NCI-H2107 treated with DMSO at 0.1 percent for 48 hours (cell line): ENCODE results near the gene CST7.

Experiments used
- DNase-seq: peaks from one replicate; lab custom pipeline; 2025; ENCODE audit not compliant: unreplicated experiment; lab: John Stamatoyannopoulos, UW

The CST7 gene

DNA sequence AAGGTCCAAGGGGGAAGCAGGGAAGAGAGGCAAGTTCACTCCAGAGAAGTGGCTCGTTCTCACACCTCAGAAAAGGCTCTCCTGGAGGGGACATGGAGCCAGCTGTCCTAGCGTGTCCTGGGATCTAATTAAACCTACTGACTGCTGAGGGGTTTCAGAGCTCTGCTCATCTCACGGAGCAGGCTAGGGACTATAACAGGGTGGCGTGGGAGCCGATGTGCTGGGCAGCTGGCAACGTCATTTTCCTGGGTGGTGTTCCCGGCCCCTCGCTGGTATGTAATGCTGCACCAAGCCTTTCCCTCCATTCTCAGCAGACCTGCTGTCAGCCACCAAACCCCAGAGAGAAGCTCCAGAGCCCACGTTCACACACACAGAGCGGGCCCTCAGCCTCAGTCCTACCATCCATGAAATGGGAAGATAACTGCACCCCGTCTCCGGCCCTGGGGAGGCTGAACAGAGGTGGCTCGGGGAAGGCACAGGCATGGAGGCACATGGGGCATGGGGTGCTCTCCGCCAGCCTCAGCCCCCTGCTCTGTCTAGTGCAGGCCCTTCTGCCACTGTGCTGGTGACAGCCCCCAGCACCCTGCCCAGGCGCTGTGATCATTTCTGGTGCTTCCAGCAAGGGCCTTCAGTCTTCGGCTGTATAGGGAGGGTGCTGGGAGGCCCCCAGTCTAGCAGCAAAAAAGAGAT, 1.9 kb downstream of the CST7 start:
- no peak for DNase-seq

GRCh38 chr20:24951536-24952083, 2.5 kb downstream of the CST7 start:
- DNase-seq: no peak

DNA sequence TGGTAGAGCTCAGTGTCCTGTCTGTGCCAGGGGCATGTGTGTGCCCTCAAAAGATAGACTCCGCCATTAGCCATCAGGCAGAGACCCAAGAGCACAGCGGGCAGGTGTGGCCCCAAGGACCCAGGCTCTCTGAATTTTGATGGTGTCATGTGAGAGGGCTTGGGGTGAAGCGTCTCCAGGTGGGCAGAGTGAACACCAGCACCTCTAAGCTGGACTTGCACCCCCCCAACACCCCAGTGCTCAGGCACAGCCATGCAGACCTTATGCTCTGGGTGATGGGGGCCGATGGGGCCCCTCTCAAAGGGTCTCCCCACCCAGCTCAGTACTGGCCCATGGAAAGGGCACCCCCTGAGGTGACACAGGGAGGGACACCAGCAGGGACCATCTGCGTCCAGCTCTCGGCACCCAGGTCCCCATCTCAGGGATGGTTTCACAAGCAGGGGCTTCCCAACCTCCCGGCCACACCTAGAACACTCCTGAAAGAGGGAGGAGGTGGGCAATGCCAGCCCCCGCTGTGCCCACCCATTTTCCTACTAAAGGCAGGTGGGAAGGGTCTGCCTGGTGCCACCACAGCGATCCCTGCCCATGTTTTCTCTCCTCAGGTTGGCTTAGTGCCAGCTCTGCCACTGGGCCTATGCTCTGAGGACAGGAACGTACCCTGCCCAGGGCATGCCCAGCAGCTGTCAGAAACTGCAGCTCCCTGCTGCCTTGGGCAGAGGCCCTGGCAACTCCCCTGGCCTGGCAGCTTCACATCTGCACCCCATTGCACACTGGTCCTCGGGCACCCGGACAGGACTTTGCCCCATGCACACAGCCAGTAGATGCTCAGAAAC, 3.5 kb downstream of the CST7 start:
- DNase-seq: no peak

GRCh38 chr20:24953209-24953575, 4.1 kb downstream of the CST7 start:
- DNase-seq: no peak

DNA sequence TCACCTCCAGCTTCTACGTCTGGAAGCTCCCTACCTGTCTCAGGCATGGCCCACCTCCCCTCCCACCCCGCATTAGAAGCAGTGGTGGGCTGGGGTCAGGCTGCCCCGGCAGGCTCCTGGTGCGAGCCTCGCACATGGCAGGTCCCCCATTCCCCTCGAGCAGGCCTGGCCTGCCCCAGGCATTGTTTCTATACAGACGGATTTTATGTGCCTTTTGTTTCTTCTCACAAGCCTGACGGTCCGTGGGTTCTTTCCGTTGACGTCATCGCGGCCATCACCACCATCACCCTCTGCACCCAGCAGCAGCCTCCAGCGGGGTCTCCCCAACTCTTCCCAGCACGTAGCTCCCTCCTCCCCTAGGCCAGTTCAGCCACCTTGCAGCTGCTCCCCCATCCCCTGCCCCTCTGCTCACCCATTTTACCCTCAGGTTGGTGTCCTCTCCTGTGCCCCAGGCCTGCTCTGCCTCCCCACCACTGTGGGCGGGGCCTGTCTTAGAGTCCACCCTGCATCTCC, 4.6 kb downstream of the CST7 start:
- no peak for DNase-seq

GRCh38 chr20:24954151-24954550, 5.1 kb downstream of the CST7 start:
- DNase-seq: peak; percentile 6

DNA sequence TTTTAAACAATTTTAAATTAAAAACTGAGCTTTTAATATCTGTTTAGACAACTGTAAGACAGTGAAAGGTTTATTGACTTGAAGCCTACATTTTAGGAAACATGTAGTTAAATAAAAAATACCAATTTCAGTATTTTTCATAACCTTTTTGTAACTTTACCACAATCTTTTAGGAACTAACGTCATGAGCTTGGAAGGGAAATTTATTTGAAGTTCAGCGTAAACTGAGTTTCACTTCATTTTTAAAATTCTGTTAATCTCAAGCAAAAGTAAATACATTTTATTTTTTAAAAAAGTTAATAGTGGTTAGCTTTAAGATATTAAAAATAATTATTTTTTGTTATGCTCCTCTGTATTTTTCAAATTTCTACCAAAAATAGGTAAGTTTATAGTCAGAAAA, 5.5 kb downstream of the CST7 start:
- no peak for DNase-seq

- DNase-seq: peak; percentile 28
Observed at GRCh38 chr20:24955045-24955444, 6.0 kb downstream of the CST7 start.

GRCh38 chr20:24956001-24956841, 7.2 kb downstream of the CST7 start:
- no peak for DNase-seq

DNA sequence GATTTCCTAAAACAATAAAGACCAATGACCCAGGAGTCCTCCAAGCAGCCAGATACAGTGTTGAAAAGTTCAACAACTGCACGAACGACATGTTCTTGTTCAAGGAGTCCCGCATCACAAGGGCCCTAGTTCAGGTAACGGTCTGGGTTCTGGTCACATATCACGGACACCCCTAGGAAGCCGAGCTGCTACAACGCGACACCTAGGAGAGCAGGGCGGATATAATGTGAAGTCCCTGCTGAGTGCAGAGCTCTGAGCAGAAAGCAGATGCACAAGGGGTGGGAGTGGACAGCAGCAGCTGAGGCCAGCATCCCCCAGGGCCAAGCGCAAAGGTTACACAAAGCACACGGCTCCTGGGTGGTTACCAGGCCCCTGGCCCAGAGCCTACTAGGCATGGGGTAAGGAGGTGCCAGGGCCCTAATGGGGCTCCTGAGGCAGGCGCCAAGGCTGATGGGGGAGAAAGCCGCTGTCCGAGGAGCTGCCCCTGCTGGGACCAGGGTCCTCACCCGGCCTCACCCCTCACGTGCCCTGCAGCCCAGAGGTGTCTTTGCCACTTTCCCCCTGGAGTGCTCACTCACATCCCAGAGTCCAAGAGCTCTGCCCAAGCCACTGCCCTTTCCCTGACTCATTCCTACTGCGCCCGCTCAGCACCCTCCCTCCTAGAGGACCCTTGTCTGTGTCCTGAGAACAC, 8.4 kb downstream of the CST7 start:
- no peak for DNase-seq

- no peak for DNase-seq
Observed at GRCh38 chr20:24958506-24959385, 9.7 kb downstream of the CST7 start.

DNA sequence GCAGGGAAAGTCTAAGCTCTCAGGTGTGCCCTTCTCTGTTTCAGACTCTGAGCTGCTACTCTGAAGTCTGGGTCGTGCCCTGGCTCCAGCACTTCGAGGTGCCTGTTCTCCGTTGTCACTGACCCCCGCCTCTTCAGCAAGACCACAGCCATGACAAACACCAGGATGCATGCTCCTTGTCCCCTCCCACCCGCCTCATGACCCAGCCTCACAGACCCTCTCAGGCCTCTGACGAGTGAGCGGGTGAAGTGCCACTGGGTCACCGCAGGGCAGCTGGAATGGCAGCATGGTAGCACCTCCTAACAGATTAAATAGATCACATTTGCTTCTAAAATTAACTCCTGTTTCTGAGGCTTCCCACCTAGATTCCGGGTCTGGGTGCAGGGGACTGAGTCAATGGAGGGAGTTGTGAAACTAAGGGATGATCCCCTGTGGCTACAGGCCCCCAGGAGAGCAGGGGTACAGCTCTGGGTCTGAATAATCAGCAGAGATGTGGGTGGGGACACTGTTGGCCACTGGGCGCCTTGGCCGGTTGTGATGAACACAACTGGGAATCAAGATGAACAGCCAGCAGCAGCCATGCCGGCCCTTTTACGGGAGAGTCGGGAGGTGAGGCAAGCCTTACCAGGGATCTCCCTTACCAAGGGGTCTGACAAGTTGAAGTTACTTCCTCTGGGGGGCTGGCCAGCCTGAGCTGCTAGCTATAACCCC, 10.7 kb downstream of the CST7 start:
- DNase-seq: no peak

GRCh38 chr20:24960302-24960801, 11.3 kb downstream of the CST7 start:
- DNase-seq: no peak

DNA sequence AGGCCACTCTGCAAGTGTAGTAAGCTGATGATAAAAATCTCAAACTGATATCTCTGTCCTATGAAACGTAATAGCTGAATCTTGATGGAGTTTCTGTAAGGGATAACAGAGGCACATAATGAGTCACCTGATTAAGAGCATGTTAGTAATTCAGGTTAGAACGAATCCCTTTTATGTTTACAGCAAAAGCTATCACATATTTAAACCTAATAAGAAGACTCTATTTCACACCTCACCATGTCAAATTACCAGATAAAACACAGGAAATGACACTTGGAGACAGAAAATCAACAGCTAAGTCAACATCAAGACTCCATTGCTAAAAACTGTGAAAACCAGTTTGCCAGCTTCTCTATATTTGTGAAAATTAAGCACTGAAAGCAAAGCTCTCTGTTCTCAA, 11.8 kb downstream of the CST7 start:
- DNase-seq: no peak

- no peak for DNase-seq
Observed at GRCh38 chr20:24961384-24962181, 12.5 kb downstream of the CST7 start.

DNA sequence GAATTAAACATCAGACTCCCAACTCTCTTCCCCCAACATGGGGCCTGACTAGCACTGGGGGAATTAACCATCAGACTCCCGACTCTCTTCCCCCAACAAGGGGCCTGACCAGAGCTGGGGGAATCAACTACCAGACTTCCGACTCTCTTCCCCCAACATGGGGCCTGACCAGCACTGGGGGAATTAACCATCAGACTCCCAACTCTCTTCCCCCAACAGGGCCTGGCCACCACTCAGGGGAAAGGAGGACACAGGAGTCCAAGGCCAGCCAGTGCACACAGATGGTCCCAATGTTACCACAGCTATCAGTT, 13.1 kb downstream of the CST7 start:
- DNase-seq: no peak

- no peak for DNase-seq
Observed at GRCh38 chr20:24962510-24962909, 13.4 kb downstream of the CST7 start.
